CD4-positive, alpha-beta T cell treated with Interleukin-1 beta for 1 hour (primary cell): ENCODE data around the gene ZNF792.
"Not testable (repeated sequence)": the region's sequence is repeated elsewhere in the genome, so short reads cannot be mapped to it uniquely, and the experiment has no call there.

Experiments used
- DNase-seq, 2 donors: peaks; one replicate each; pipeline ENCODE4 v3.0.0-alpha.2; 2020 to 2022

Gene ZNF792

GRCh38 chr19:34970185-34970780 is 6.3 kb upstream of the ZNF792 start:
- not testable (repeated sequence) for DNase-seq

- DNase-seq: no peak
Measured at GRCh38 chr19:34969721-34970120, 5.7 kb upstream of the ZNF792 start.

GRCh38 chr19:34967551-34967950 is 3.5 kb upstream of the ZNF792 start:
- DNase-seq: no peak

- not testable (repeated sequence) for DNase-seq
Measured at GRCh38 chr19:34965505-34965904, 1.5 kb upstream of the ZNF792 start.

GRCh38 chr19:34964598-34964997 is 569 bp upstream of the ZNF792 start:
- no peak for DNase-seq

- DNase-seq: no peak
Measured at GRCh38 chr19:34962687-34963572, 1.1 kb downstream of the ZNF792 start.

- peak; percentile 30 to 61 for DNase-seq
Measured at GRCh38 chr19:34961775-34962686, 2.0 kb downstream of the ZNF792 start.

GRCh38 chr19:34960940-34961679 is 2.9 kb downstream of the ZNF792 start:
- no peak for DNase-seq

GRCh38 chr19:34960103-34960805 is 3.8 kb downstream of the ZNF792 start:
- DNase-seq: no peak

- DNase-seq: no peak
Measured at GRCh38 chr19:34959021-34959420, 5.0 kb downstream of the ZNF792 start.

GRCh38 chr19:34957830-34958751 is 5.9 kb downstream of the ZNF792 start:
- no peak for DNase-seq

- DNase-seq: no peak
Measured at GRCh38 chr19:34953092-34953491, 10.9 kb downstream of the ZNF792 start.

- DNase-seq: no peak
Measured at GRCh38 chr19:34943861-34944573, 20.0 kb downstream of the ZNF792 start.

- DNase-seq: no peak
Measured at GRCh38 chr19:34938886-34939285, 25.1 kb downstream of the ZNF792 start.

GRCh38 chr19:34936184-34936583 is 27.8 kb downstream of the ZNF792 start:
- DNase-seq: no peak

- no peak for DNase-seq
Measured at GRCh38 chr19:34932494-34932893, 31.5 kb downstream of the ZNF792 start.

GRCh38 chr19:34926685-34927375 is 37.2 kb downstream of the ZNF792 start, which contains the start of gene ZNF30:
Gene ZNF30, plus strand, starts transcription at chr19:34926903. Its CDS starts 3,045 bp downstream, at chr19:34929948.
- peak; percentile 84 to 86 for DNase-seq

GRCh38 chr19:34926361-34926684 is 37.7 kb downstream of the ZNF792 start:
- no peak for DNase-seq

- no peak for DNase-seq
Measured at GRCh38 chr19:34925278-34925855, 38.7 kb downstream of the ZNF792 start.
